ENCODE data around the gene GDF10.

GRCh38 chr10:47278720-47279119, 21.3 kb upstream of the GDF10 start:
- TF ChIP-seq CTCF (IDR thresholded peaks at IDR 0.05) (no peak), CREM (CRISPR knock-in tag; IDR thresholded peaks at IDR 0.05) (no peak), ATF3 (CRISPR knock-in tag; conservative IDR thresholded peaks at IDR 0.05) (no peak), MAX (CRISPR knock-in tag; IDR thresholded peaks at IDR 0.05) (no peak), MLX (CRISPR knock-in tag; IDR thresholded peaks at IDR 0.05) (no peak), ZBTB43 (CRISPR knock-in tag; IDR thresholded peaks at IDR 0.05) (no peak), ATF6 (CRISPR knock-in tag; IDR thresholded peaks at IDR 0.05) (no peak)

Measured in WTC11 (cell line).